Ishikawa (cell line): Measurements from ENCODE around the gene NUP93.

Experiments used
- CEBPB ChIP-seq: IDR thresholded peaks from 2 replicates; pipeline ENCODE4 v1.6.1; 2012
- CREB1 ChIP-seq: IDR thresholded peaks from 2 replicates; pipeline ENCODE4 v1.6.1; 2012; ENCODE audit warnings: low read depth
- EGR1 ChIP-seq: IDR thresholded peaks from 2 replicates; pipeline ENCODE4 v1.6.1; 2012
- EP300 ChIP-seq: IDR thresholded peaks from 2 replicates; pipeline ENCODE4 v1.6.1; 2012; ENCODE audit warnings: borderline replicate concordance
- FOXM1 ChIP-seq: IDR thresholded peaks from 2 replicates; pipeline ENCODE4 v1.6.1; 2012; ENCODE audit warnings: low read depth, borderline replicate concordance
- NFIC ChIP-seq: IDR thresholded peaks from 2 replicates; pipeline ENCODE4 v1.6.1; 2012
- RAD21 ChIP-seq: IDR thresholded peaks from 2 replicates; pipeline ENCODE4 v1.6.1; 2012; ENCODE audit warnings: low read depth
- TAF1 ChIP-seq: IDR thresholded peaks from 2 replicates; pipeline ENCODE4 v1.6.1; 2012; ENCODE audit warnings: low read depth, mild to moderate bottlenecking
- TCF12 ChIP-seq: IDR thresholded peaks from 2 replicates; pipeline ENCODE4 v1.6.1; 2012; ENCODE audit warnings: low read depth
- TEAD4 ChIP-seq: IDR thresholded peaks from 2 replicates; pipeline ENCODE4 v1.6.1; 2012
- YY1 ChIP-seq: IDR thresholded peaks from 2 replicates; pipeline ENCODE4 v1.6.1; 2012; ENCODE audit warnings: low read depth
- ZBTB7A ChIP-seq: IDR thresholded peaks from 2 replicates; pipeline ENCODE4 v1.6.1; 2012; ENCODE audit warnings: low read depth
- TF ChIP-seq, protein P1 (sequence below): IDR thresholded peaks from 2 replicates; pipeline ENCODE4 v1.6.1; 2012
- TF ChIP-seq, protein P2 (sequence below): IDR thresholded peaks from 2 replicates; pipeline ENCODE4 v1.6.1; 2012
- TF ChIP-seq, protein P3 (sequence below): IDR thresholded peaks from 2 replicates; pipeline ENCODE4 v1.6.1; 2012; ENCODE audit warnings: low read depth, mild to moderate bottlenecking

The NUP93 gene

DNA sequence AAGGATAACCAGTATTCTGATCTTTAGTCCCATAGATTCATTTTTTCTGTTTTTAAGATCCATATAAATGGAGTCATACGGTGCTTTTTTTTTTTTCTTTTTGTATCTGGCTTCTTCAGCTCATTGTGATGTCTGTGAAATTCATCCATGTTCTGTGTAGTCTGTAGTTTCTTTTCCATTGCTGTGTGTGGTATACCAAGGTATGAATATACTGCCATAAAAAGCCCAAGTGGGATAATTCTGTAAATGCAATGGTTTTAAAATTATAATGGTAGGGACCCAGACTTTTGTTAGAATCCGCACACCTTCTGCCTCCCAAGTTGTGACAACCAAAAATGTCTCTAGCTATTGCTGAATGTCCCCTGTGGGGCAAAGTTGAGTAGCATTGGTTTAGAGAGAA, 7.6 kb downstream of the NUP93 start:
- TF ChIP-seq, protein P1, sequence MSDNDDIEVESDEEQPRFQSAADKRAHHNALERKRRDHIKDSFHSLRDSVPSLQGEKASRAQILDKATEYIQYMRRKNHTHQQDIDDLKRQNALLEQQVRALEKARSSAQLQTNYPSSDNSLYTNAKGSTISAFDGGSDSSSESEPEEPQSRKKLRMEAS: no peak
- no peak for TF ChIP-seq EGR1
- no peak for TF ChIP-seq TCF12
- TF ChIP-seq NFIC: no peak
- no peak for TF ChIP-seq TEAD4
- no peak for TF ChIP-seq ZBTB7A
- TF ChIP-seq RAD21: no peak
- TF ChIP-seq TAF1: no peak
- no peak for TF ChIP-seq CREB1
- TF ChIP-seq CEBPB: no peak
- TF ChIP-seq, protein P2, sequence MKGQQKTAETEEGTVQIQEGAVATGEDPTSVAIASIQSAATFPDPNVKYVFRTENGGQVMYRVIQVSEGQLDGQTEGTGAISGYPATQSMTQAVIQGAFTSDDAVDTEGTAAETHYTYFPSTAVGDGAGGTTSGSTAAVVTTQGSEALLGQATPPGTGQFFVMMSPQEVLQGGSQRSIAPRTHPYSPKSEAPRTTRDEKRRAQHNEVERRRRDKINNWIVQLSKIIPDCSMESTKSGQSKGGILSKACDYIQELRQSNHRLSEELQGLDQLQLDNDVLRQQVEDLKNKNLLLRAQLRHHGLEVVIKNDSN: no peak
- TF ChIP-seq, protein P3, sequence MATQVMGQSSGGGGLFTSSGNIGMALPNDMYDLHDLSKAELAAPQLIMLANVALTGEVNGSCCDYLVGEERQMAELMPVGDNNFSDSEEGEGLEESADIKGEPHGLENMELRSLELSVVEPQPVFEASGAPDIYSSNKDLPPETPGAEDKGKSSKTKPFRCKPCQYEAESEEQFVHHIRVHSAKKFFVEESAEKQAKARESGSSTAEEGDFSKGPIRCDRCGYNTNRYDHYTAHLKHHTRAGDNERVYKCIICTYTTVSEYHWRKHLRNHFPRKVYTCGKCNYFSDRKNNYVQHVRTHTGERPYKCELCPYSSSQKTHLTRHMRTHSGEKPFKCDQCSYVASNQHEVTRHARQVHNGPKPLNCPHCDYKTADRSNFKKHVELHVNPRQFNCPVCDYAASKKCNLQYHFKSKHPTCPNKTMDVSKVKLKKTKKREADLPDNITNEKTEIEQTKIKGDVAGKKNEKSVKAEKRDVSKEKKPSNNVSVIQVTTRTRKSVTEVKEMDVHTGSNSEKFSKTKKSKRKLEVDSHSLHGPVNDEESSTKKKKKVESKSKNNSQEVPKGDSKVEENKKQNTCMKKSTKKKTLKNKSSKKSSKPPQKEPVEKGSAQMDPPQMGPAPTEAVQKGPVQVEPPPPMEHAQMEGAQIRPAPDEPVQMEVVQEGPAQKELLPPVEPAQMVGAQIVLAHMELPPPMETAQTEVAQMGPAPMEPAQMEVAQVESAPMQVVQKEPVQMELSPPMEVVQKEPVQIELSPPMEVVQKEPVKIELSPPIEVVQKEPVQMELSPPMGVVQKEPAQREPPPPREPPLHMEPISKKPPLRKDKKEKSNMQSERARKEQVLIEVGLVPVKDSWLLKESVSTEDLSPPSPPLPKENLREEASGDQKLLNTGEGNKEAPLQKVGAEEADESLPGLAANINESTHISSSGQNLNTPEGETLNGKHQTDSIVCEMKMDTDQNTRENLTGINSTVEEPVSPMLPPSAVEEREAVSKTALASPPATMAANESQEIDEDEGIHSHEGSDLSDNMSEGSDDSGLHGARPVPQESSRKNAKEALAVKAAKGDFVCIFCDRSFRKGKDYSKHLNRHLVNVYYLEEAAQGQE: no peak
- TF ChIP-seq EP300: no peak
- TF ChIP-seq FOXM1: no peak
- TF ChIP-seq YY1: no peak

DNA sequence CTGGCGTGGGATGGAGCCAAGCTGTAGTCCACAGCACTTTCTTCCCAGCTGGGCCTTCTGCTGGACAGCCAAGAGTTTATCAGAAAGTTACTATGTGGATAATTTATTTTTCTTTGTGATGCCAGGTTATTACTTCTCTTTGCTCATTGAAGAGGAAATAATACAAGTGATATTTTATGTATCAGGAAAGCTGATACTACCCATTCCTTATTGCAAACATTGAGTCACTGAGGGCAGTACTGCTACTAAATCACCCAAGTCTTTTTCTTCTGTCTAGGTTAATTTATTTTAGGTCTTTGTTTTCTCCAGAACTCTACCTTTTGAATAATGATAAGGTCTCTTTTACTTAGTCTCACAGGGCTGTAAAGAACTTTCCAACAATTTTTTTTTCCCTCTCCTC, 8.3 kb downstream of the NUP93 start:
- TF ChIP-seq YY1 (no peak), TEAD4 (no peak), RAD21 (no peak), FOXM1 (no peak), TAF1 (no peak), NFIC (no peak), EP300 (no peak), TCF12 (no peak), CREB1 (no peak)
- TF ChIP-seq, protein P2: no peak
- TF ChIP-seq, protein P3: no peak
- TF ChIP-seq, protein P1: no peak

DNA sequence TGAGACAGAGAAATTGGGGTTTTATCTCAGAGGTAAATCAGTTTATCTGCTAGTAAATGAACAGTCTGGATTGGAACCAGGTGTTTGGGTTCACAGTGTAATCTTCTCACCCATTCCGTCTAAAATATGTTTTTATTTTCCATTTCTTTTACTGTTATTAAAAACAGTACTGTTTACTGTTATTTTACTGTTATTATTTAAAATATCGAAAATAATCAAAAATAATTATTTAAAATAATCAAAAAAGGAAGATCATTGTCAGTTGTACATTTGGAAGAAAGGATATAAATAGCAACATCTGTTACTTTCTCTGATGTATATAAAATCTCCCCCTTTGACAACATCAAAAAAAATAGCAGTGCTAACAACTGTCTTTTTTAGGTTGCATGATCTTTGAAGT, 11.5 kb downstream of the NUP93 start:
- TF ChIP-seq TCF12 (no peak), ZBTB7A (no peak), EGR1 (no peak), EP300 (no peak), YY1 (no peak), RAD21 (no peak), CEBPB (no peak), FOXM1 (no peak), TEAD4 (no peak), NFIC (no peak)
- TF ChIP-seq, protein P1: no peak
- TF ChIP-seq, protein P3: no peak

DNA sequence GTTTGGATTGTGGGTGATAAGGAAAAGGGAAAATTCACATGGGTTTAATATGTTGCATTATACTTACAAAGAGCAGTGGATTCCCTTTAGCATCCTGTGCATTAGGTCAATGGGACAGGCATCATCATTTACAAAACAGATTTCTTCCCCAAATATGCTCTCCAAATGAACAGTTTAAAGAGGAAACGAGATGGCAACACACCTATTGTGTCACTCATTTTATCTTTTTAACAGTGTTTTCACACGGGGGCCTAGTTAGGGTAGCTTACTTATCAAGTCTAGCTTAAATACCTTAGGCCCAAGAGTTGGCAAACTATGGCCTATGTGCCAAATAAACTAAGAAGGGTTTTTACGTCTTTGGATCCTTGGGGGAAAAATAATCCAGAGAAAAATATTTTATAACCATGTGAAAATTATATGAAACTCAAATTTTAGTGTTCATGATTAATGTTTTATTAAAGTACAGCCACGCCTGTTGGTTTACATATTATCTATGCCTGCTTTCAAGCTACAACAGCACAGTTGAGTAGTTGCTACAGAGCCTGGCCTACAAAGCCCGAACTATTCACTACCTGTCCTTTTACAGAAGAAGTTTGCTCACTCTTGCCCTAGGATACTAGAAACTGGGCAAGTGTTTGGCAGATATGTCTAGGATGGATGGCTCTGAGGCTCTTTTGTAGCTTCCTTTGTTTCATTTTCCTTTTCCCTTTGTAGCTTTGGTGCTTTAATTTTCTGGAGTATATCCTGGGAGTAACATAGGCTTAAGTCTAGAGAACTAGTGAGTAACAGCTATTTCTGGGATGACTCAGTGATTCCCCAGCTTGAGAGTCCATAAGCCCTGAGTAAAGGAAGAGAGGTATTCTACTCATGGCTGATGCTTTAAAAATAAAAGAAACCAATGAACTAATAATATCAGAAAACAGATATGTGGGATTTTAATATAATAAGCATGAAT, 12.4 kb downstream of the NUP93 start:
- TF ChIP-seq, protein P1: no peak
- no peak for TF ChIP-seq TEAD4
- no peak for TF ChIP-seq CEBPB
- TF ChIP-seq EGR1: no peak
- no peak for TF ChIP-seq ZBTB7A
- TF ChIP-seq, protein P3: no peak
- TF ChIP-seq RAD21: no peak
- TF ChIP-seq TAF1: no peak
- TF ChIP-seq, protein P2: no peak
